Measurements from ENCODE around the gene ADRA2C.

DNA sequence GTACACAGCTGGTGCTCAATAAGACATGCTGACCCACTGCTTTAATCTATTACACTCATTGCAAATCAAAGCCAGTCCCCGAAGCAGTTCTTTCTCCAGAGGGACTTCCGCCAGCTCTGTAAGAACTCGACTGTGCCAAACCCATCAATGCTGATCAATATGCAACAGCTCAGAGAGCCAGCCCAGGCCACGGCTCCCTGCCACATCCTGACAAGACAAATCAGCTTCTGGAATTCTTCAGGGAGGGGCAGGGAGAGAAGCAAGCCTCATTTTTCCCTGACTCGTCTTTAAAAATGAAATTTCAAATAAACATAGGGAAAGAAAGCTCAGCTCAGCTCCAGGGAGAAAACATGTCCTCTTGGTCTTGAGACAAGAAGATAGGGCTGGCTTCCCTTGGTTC is 5.3 kb upstream of the ADRA2C start:
- TF ChIP-seq, protein P1, sequence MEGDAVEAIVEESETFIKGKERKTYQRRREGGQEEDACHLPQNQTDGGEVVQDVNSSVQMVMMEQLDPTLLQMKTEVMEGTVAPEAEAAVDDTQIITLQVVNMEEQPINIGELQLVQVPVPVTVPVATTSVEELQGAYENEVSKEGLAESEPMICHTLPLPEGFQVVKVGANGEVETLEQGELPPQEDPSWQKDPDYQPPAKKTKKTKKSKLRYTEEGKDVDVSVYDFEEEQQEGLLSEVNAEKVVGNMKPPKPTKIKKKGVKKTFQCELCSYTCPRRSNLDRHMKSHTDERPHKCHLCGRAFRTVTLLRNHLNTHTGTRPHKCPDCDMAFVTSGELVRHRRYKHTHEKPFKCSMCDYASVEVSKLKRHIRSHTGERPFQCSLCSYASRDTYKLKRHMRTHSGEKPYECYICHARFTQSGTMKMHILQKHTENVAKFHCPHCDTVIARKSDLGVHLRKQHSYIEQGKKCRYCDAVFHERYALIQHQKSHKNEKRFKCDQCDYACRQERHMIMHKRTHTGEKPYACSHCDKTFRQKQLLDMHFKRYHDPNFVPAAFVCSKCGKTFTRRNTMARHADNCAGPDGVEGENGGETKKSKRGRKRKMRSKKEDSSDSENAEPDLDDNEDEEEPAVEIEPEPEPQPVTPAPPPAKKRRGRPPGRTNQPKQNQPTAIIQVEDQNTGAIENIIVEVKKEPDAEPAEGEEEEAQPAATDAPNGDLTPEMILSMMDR (IDR thresholded peaks at IDR 0.05): no peak
- no peak for TF ChIP-seq ZFX (IDR thresholded peaks at IDR 0.05; ENCODE audit: borderline replicate concordance)
